ENCODE results near the gene EDEM1.

- no peak for TF ChIP-seq CTCF (IDR thresholded peaks at IDR 0.05)
- no peak for TF ChIP-seq USF1 (IDR thresholded peaks at IDR 0.05; ENCODE audit: borderline replicate concordance, low read depth)
- TF ChIP-seq REST (IDR thresholded peaks at IDR 0.05; ENCODE audit: low read depth, low read length) = no peak
- no peak for TF ChIP-seq SIN3A (IDR thresholded peaks at IDR 0.05; ENCODE audit: borderline replicate concordance, low read depth, low read length)
- TF ChIP-seq SMC3 (IDR thresholded peaks at IDR 0.05; ENCODE audit: low read depth, low read length) = no peak
- TF ChIP-seq RFX5 (IDR thresholded peaks at IDR 0.05; ENCODE audit: low read length) = no peak
- TF ChIP-seq RCOR1 (IDR thresholded peaks at IDR 0.05; ENCODE audit: low read length) = no peak
- TF ChIP-seq EP300 (IDR thresholded peaks at IDR 0.05; ENCODE audit: borderline replicate concordance in 1 of 2, low read depth in 1 of 2, low read length in 1 of 2) = no peak
- TF ChIP-seq EZH2phosphoT487 (IDR thresholded peaks at IDR 0.05; ENCODE audit: borderline replicate concordance, low read depth) = no peak
- TF ChIP-seq YY1 (IDR thresholded peaks at IDR 0.05; ENCODE audit: low read depth) = no peak
- TF ChIP-seq FOSL2 (IDR thresholded peaks at IDR 0.05; ENCODE audit: borderline replicate concordance, low read depth) = no peak
These were observed 71.0 kb downstream of the EDEM1 start for GRCh38 chr3:5258526-5258925.

Data from SK-N-SH (cell line).